Measurements from ENCODE around the gene CMTM2.
"Not testable (repeated sequence)": the region's sequence is repeated elsewhere in the genome, so short reads cannot be mapped to it uniquely, and the experiment has no call there.

The CMTM2 gene

GRCh38 chr16:66608241-66609138 is 29.2 kb downstream of the CMTM2 start:
- TF ChIP-seq CTCF (IDR thresholded peaks at IDR 0.05) = peak; percentile 80
- Histone ChIP-seq H3K27ac (peak overlapping the region in 1 of 2 donors; percentile 52), H3K4me3 (no peak overlapping the region)
- DNase-seq (ENCODE audit: low spot score) = peak; percentile 88

GRCh38 chr16:66609139-66609510 is 29.9 kb downstream of the CMTM2 start:
- no peak overlapping the region for H3K4me3 ChIP-seq
- H3K27ac ChIP-seq = peak overlapping the region in 1 of 2 donors; percentile 52
- TF ChIP-seq CTCF (IDR thresholded peaks at IDR 0.05) = no peak
- DNase-seq (ENCODE audit: low spot score) = no peak

- no peak for DNase-seq (ENCODE audit: low spot score)
- TF ChIP-seq CTCF (IDR thresholded peaks at IDR 0.05) = no peak
- no peak overlapping the region for H3K4me3 ChIP-seq
- no peak overlapping the region for H3K27ac ChIP-seq
Measured at GRCh38 chr16:66610111-66610820, 31.0 kb downstream of the CMTM2 start.

GRCh38 chr16:66611911-66612310 is 32.6 kb downstream of the CMTM2 start:
- not testable (repeated sequence) for H3K27ac ChIP-seq; DNase-seq (ENCODE audit: low spot score); H3K4me3 ChIP-seq

GRCh38 chr16:66612422-66612821 is 33.2 kb downstream of the CMTM2 start:
- TF ChIP-seq CTCF (IDR thresholded peaks at IDR 0.05) = no peak
- Histone ChIP-seq H3K27ac (no peak overlapping the region), H3K4me3 (no peak overlapping the region)
- DNase-seq (ENCODE audit: low spot score) = no peak

- Histone ChIP-seq H3K27ac (no peak overlapping the region), H3K4me3 (no peak overlapping the region)
- TF ChIP-seq CTCF (IDR thresholded peaks at IDR 0.05) = no peak
- no peak for DNase-seq (ENCODE audit: low spot score)
Measured at GRCh38 chr16:66614161-66614802, 35.0 kb downstream of the CMTM2 start.

GRCh38 chr16:66616169-66616568 is 36.9 kb downstream of the CMTM2 start:
- Histone ChIP-seq H3K27ac (no peak overlapping the region), H3K4me3 (no peak overlapping the region)
- no peak for TF ChIP-seq CTCF (IDR thresholded peaks at IDR 0.05)

More at GRCh38 chr16:66616169-66616568, 36.9 kb downstream of the CMTM2 start:
- no peak for DNase-seq (ENCODE audit: low spot score)
